HG02678 (cell line): ENCODE results near the gene SDF4.
"Not testable (repeated sequence)": the region's sequence is repeated elsewhere in the genome, so short reads cannot be mapped to it uniquely, and the experiment has no call there.

Experiments
- ATAC-seq: cut with Tn5 transposase; IDR thresholded peaks from one replicate; pipeline ENCODE4 v1.9.1; 2021; ENCODE audit warnings: mild to moderate bottlenecking, moderate library complexity; ENCODE audit not compliant: unreplicated experiment

Gene SDF4

DNA sequence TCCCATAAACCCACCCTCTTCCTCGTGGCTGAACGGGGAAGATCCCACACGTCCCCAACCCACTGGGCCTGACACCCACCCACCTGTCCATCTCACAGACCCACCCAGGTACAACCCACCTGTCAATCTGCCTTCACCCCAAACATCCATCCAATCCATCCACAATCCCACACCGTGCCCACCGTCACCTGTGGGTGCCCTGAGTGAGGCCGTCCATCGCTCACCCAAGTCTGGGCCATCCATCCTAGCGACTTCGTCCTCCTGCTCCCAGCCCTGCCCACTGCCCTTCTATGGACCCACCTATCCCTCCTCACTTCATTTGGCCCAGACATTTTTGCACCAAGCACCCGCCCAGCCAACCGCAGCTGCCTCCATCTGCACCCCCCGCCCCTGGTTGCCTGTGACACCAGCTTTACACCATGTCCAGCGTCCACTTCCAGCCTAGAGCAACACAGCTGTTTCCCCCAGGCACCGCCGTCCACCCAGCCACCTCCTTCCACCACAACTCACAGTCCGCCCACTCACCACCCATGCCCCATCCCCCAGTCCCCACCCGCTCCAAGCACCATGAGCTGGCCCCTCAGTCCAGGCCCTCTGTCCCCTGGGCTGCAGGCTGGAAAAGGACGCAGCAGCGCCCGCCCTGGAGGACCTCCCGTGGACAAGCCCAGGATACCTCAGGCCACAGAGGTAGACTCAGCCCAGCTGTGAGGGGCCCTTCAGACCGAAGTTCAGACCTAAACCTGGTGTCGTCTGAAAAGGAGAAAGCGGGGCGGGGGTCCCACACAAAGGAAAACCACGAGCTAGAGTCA is 50.5 kb downstream of the SDF4 start:
- ATAC-seq: no peak

DNA sequence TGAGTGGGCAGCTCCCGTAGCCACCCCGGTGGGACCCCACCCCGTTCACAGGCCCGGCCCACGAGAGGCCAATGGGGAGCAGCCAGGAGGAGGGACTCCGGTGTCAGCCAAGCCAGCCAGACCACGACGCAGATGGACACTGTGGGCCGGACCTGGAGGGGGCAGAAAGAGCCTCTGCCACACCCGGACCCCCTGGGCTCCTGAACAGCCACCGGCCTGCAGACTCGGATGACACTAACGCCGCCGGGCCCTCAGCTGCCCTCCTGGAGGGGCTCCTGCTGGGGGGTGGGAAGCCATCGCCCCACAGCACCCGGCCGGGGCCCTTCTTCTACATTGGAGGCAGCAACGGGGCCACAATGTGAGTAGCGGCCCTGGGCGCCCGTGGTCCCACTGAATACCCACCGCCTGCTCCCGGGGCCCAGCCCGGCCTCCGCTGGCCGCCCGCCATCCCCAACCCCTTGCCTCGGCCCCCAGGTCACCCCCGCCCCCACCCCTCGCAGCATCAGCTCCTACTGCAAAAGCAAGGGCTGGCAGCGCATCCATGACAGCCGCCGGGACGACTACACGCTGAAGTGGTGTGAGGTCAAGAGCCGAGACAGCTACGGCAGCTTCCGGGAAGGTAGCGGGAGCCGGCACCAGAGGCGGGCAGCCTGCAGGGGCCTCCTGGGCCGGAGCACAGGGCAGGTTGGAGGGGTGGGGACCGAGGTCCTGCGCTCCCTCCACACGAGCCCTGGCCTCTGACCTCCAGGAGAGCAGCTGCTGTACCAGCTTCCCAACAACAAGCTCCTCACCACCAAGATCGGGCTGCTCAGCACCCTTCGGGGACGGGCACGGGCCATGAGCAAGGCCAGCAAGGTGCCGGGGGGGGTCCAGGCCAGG is 51.6 kb downstream of the SDF4 start:
- no peak for ATAC-seq

- ATAC-seq: no peak
Observed at GRCh38 chr1:1179346-1179982, 52.3 kb downstream of the SDF4 start.

GRCh38 chr1:1178794-1179331 is 52.9 kb downstream of the SDF4 start:
- ATAC-seq: no peak

DNA sequence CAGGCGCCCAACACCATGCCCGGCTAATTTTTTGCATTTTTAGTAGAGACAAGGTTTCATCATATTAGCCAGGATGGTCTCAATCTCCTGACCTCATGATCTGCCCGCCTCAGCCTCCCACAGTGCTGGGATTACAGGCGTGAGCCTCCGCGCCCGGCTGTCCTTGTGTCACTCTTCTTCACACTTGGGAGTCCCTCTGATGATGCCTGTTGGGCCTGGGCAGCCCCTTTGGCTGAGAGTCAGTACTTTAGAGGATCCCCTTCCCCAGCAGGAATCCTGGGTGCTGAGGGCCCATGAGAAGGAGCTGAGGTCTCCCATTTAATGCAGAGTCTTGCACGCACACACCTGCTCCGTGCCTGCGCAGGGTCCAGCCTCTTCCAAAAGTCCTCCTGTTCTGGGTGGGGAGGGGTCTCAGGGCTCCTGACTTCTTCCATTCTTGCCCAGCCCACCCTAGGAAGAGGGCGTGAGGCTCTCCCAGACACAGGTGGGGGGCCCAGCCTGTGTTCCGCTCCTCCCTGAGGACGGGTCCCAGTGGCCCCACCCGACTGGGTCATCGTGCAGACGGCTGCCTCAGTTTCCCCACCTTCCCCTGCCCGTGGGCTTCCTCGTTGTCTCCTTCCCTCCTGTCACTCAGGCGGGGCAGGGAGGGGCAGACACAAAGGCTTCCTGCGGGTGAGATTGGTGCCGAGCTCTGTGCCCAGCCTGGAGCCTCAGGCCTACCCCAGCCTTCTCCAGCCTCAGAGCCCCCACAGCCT is 54.2 kb downstream of the SDF4 start:
- ATAC-seq: no peak

- no peak for ATAC-seq
Observed at GRCh38 chr1:1176931-1177330, 54.9 kb downstream of the SDF4 start.

GRCh38 chr1:1176063-1176761 is 55.6 kb downstream of the SDF4 start:
- ATAC-seq: not testable (repeated sequence)

GRCh38 chr1:1175221-1176062 is 56.4 kb downstream of the SDF4 start:
- ATAC-seq: no peak

- ATAC-seq: no peak
Observed at GRCh38 chr1:1173793-1174415, 57.9 kb downstream of the SDF4 start, which contains the start of gene TTLL10. Gene TTLL10, plus strand, starts transcription at chr1:1173880. Its CDS starts 5,336 bp downstream, at chr1:1179216.

- ATAC-seq: no peak
Observed at GRCh38 chr1:1173061-1173792, 58.6 kb downstream of the SDF4 start.

- no peak for ATAC-seq
Observed at GRCh38 chr1:1171546-1172340, 60.1 kb downstream of the SDF4 start.

- no peak for ATAC-seq
Observed at GRCh38 chr1:1171161-1171545, 60.6 kb downstream of the SDF4 start.

DNA sequence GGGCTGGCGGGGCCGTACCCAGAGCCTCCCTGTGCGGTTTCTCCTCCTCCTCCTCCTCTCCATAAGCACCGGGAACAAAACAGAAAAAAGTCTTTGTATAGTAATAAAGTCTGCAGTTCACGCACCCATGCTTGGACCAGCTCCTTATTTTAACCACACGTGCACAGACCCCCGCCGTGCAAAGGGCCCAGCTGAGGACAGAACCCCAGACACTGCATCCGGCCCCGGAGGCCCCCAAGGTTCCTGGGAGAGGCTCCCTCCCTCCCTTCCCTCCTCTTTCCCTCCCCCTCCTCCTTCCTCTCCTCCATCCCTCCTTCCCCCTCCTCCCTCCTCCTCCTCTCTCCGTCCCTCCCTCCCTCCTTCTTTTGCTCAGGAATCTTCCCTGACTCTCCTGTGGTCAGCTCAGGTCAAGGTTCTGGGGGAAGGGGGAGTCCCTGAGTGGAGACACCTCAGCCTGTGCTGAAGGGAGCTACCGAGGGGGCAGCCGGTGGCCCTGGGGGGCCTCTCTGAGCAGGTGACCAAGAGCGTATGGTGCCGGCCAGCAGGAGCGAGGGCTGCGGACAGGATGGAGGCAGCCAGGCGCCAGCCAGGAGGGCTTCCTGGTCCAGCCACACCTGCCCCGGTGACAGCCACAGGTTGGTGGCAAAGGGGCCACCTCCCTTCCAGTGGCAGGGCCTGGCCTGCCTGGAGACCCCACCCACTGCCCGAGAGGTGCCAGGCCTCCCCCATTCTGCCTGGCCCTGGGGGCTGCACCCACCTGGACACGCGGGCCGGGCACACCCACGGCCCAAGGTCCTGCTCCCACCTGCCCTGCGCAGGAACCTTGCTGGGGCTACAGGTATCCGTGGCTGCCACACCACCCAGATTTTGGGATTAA is 61.3 kb downstream of the SDF4 start:
- ATAC-seq: no peak

- no peak for ATAC-seq
Observed at GRCh38 chr1:1169429-1170214, 62.2 kb downstream of the SDF4 start.
